Neural progenitor cell (in vitro differentiated cells): ENCODE results near the gene AP4M1. TPM values are rescaled to one million over a fixed set of nuclear protein-coding genes. Genes with fewer than 3 reads are reported as not detected.

Experiments used
- DNase-seq: peaks from one replicate; pipeline ENCODE4 v3.0.0-alpha.2; 2016; ENCODE audit warnings: low spot score
- H2AFZ ChIP-seq: fragments of 200-600 bp; sonication (generic); replicated peaks from 2 replicates; pipeline ENCODE4 v1.6.1; 2016; ENCODE audit warnings: antibody characterized with exemption
- H3F3A ChIP-seq: fragments of 200-600 bp; sonication (generic); 2 replicates; pipeline ENCODE4 v1.6.1; 2016; ENCODE audit warnings: antibody characterized with exemption, low read depth
- H3K27ac ChIP-seq: fragments of 200-600 bp; sonication (generic); 2 replicates; pipeline ENCODE4 v1.5.1; 2016; ENCODE audit warnings: mild to moderate bottlenecking
- H3K27me3 ChIP-seq: fragments of 200-600 bp; sonication (generic); 2 replicates; pipeline ENCODE4 v1.6.1; 2016; ENCODE audit warnings: mild to moderate bottlenecking, moderate library complexity
- H3K36me3 ChIP-seq: fragments of 200-600 bp; sonication (generic); 2 replicates; pipeline ENCODE4 v1.5.1; 2016
- H3K4me1 ChIP-seq: fragments of 200-600 bp; sonication (generic); 2 replicates; pipeline ENCODE4 v1.6.1; 2016; ENCODE audit warnings: mixed run types
- H3K4me2 ChIP-seq: fragments of 200-600 bp; sonication (generic); 2 replicates; pipeline ENCODE4 v1.6.1; 2016
- H3K4me3 ChIP-seq: fragments of 200-600 bp; sonication (generic); 2 replicates; pipeline ENCODE4 v1.5.1; 2016
- H3K79me2 ChIP-seq: fragments of 200-600 bp; sonication (generic); 2 replicates; pipeline ENCODE4 v1.6.1; 2016; ENCODE audit warnings: low read depth
- H3K9ac ChIP-seq: fragments of 200-600 bp; sonication (generic); 2 replicates; pipeline ENCODE4 v1.6.1; 2016
- H3K9me3 ChIP-seq: fragments of 200-600 bp; sonication (generic); 2 replicates; pipeline ENCODE4 v1.5.1; 2016; ENCODE audit warnings: low read depth
- H4K20me1 ChIP-seq: fragments of 200-600 bp; sonication (generic); 2 replicates; pipeline ENCODE4 v1.6.1; 2016; ENCODE audit warnings: low read depth
- H3K27ac Mint-ChIP-seq: 3 replicates; pipeline ENCODE4 v1.8.0; 2021; ENCODE audit warnings: mixed read lengths
- H3K27me3 Mint-ChIP-seq: 2 replicates; pipeline ENCODE4 v1.8.0; 2022; ENCODE audit warnings: low read depth, mild to moderate bottlenecking, inconsistent platforms, moderate library complexity, mixed read lengths; ENCODE audit not compliant: insufficient read depth
- H3K36me3 Mint-ChIP-seq: 3 replicates; pipeline ENCODE4 v1.8.0; 2021; ENCODE audit warnings: mixed read lengths
- H3K4me1 Mint-ChIP-seq: 3 replicates; pipeline ENCODE4 v1.8.0; 2021; ENCODE audit warnings: mixed read lengths
- H3K4me3 Mint-ChIP-seq: 3 replicates; pipeline ENCODE4 v1.8.0; 2021; ENCODE audit warnings: mild to moderate bottlenecking, moderate library complexity, mixed read lengths
- H3K9me3 Mint-ChIP-seq: 3 replicates; pipeline ENCODE4 v1.8.0; 2020; ENCODE audit warnings: mixed read lengths
- EZH2 ChIP-seq: fragments of 200-600 bp; sonication (generic); IDR thresholded peaks from 2 replicates; pipeline ENCODE4 v1.6.1; 2017; ENCODE audit warnings: antibody characterized with exemption, mild to moderate bottlenecking, moderate library complexity
- EZH2phosphoT487 ChIP-seq: fragments of 200-600 bp; sonication (generic); IDR thresholded peaks from 2 replicates; pipeline ENCODE4 v1.6.1; 2017; ENCODE audit warnings: antibody characterized with exemption
- total RNA-seq: library from RNA; depleted of rRNA; stranded (reverse); fragments of >200 nt; gene quantifications from 2 replicates; pipeline ENCODE4 v1.2.3, GENCODE V29; 2015; ENCODE audit warnings: low replicate concordance
- TF ChIP-seq, protein P1 (sequence below): fragments of 200-600 bp; sonication (generic); IDR thresholded peaks from 2 replicates; pipeline ENCODE4 v1.5.1; 2017; ENCODE audit warnings: antibody characterized with exemption, mild to moderate bottlenecking

AP4M1 gene
- total RNA-seq, 1 donor from 2014 or later: 15.3 TPM

DNA sequence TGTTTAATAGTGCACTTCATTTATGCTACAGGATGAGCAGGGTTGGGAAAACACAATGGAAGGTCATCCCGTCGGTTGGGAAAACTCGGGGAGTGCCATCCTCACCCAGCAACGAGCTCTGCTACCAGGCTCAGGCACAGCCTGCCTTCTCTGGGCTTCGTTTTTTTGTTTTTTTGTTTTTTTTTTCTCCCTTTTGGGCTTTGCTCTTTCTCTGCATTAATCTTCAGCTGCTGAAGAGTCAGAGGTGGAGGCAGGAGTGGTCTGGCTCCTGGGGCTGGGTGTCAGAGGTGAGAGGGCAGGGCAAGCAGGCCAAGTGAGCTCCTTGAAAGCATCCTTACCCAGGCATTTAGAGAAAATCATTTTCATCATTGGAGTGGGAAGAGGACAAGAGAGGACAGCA is 31.5 kb upstream of the AP4M1 start:
- Histone ChIP-seq H3K27me3 (no peaks in the 10 kb centered on the region), H3K4me3 (no peak overlapping the region), H3K36me3 (peaks cover 63% of the 10 kb centered on the region), H3K4me2 (no peak overlapping the region), H3K9me3 (peaks cover 49% of the 10 kb centered on the region), H3K79me2 (peaks cover 3% of the 10 kb centered on the region), H3K4me1 (no peaks in the 10 kb centered on the region), H4K20me1 (no peaks in the 10 kb centered on the region), H2AFZ (no peak overlapping the region), H3F3A (peaks cover 70% of the 10 kb centered on the region), H3K9ac (no peak overlapping the region), H3K27ac (no peak overlapping the region)
- peaks cover 58% of the 10 kb centered on the region for H3K9me3 Mint-ChIP-seq
- H3K27me3 Mint-ChIP-seq: peaks cover 22% of the 10 kb centered on the region
- peaks cover 71% of the 10 kb centered on the region for H3K36me3 Mint-ChIP-seq
- H3K27ac Mint-ChIP-seq: no peak overlapping the region
- H3K4me1 Mint-ChIP-seq: no peaks in the 10 kb centered on the region
- no peak for DNase-seq
- H3K4me3 Mint-ChIP-seq: no peak overlapping the region
- TF ChIP-seq EZH2 (no peak), EZH2phosphoT487 (no peak)
- TF ChIP-seq, protein P1, sequence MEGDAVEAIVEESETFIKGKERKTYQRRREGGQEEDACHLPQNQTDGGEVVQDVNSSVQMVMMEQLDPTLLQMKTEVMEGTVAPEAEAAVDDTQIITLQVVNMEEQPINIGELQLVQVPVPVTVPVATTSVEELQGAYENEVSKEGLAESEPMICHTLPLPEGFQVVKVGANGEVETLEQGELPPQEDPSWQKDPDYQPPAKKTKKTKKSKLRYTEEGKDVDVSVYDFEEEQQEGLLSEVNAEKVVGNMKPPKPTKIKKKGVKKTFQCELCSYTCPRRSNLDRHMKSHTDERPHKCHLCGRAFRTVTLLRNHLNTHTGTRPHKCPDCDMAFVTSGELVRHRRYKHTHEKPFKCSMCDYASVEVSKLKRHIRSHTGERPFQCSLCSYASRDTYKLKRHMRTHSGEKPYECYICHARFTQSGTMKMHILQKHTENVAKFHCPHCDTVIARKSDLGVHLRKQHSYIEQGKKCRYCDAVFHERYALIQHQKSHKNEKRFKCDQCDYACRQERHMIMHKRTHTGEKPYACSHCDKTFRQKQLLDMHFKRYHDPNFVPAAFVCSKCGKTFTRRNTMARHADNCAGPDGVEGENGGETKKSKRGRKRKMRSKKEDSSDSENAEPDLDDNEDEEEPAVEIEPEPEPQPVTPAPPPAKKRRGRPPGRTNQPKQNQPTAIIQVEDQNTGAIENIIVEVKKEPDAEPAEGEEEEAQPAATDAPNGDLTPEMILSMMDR: no peak

DNA sequence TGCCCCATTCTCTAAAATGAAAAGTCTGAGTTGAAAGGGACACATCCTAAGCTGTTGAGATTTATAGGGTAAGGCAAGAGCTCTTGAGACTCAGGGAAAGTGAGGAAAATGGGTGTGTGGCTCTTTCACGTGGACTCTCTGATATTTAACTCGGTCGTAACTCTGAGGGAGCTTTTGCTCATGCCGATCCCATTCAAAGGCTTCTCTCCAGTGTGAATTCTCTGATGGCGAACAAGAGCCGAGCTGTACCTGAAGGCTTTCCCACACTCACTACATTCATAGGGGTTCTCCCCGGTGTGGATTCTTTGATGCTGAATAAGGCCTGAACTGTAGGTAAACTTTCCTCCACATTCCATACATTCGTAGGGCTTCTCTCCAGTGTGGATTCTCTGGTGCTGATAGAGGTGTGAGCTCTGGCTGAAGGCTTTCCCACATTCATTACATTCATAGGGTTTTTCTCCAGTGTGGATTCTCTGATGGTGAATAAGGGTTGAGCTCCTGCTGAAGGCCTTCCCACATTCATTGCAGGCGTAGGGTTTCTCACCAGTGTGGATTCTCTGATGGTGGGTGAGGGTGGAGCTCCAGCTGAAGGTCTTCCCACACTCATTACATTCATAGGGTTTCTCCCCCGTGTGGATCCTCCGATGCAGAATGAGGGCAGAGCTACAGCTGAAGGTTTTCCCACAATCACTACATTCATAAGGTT is 30.3 kb upstream of the AP4M1 start:
- Mint-ChIP-seq H3K9me3 (peaks cover 70% of the 10 kb centered on the region), H3K27me3 (peaks cover 24% of the 10 kb centered on the region), H3K4me1 (no peaks in the 10 kb centered on the region), H3K27ac (no peak overlapping the region), H3K4me3 (no peak overlapping the region), H3K36me3 (peaks cover 76% of the 10 kb centered on the region)
- Histone ChIP-seq H3K4me1 (no peaks in the 10 kb centered on the region), H3K9me3 (peaks cover 52% of the 10 kb centered on the region), H3K4me3 (no peak overlapping the region), H3K79me2 (peaks cover 15% of the 10 kb centered on the region), H3F3A (peaks cover 64% of the 10 kb centered on the region), H4K20me1 (no peaks in the 10 kb centered on the region), H3K36me3 (peaks cover 75% of the 10 kb centered on the region), H2AFZ (no peak overlapping the region), H3K27me3 (no peaks in the 10 kb centered on the region), H3K9ac (no peak overlapping the region), H3K27ac (no peak overlapping the region), H3K4me2 (no peak overlapping the region)
- TF ChIP-seq EZH2phosphoT487 (no peak), EZH2 (no peak)
- TF ChIP-seq, protein P1: no peak
- no peak for DNase-seq

DNA sequence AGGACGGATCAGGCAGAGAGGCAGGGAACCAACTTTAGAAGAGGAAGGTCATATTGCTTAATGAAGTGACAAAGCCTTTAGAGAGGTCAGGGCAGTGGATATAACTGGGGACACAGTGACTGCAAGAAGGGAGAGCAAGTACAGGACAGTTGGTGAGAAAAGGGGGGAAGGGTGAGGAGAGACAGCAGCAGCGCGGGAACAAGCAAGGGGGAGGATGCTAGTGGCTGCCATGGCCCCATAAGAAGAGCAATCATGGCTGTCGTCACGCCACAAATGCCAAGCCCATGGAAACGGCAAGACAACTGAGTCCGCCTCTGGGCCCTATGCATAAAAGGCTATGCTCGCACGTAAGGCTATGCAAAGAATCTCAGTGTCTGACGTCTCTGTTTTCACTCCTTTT is 29.0 kb upstream of the AP4M1 start:
- Histone ChIP-seq H3K4me2 (no peak overlapping the region), H3K9ac (no peak overlapping the region), H3K36me3 (peaks cover 88% of the 10 kb centered on the region), H3K4me3 (no peak overlapping the region), H4K20me1 (no peaks in the 10 kb centered on the region), H3K4me1 (no peaks in the 10 kb centered on the region), H2AFZ (no peak overlapping the region), H3F3A (peaks cover 55% of the 10 kb centered on the region), H3K79me2 (peaks cover 28% of the 10 kb centered on the region), H3K9me3 (peaks cover 59% of the 10 kb centered on the region), H3K27ac (no peak overlapping the region), H3K27me3 (no peaks in the 10 kb centered on the region)
- H3K36me3 Mint-ChIP-seq: peaks cover 83% of the 10 kb centered on the region
- no peaks in the 10 kb centered on the region for H3K4me1 Mint-ChIP-seq
- TF ChIP-seq EZH2phosphoT487: no peak
- TF ChIP-seq, protein P1: no peak
- no peak for TF ChIP-seq EZH2
- H3K27me3 Mint-ChIP-seq: peaks cover 31% of the 10 kb centered on the region
- H3K9me3 Mint-ChIP-seq: peaks cover 80% of the 10 kb centered on the region
- H3K4me3 Mint-ChIP-seq: no peak overlapping the region
- no peak overlapping the region for H3K27ac Mint-ChIP-seq
- no peak for DNase-seq
